Uterus (tissue), 2 donors: ENCODE results near the gene HDAC3.

Experiments
- CTCF ChIP-seq, 4 experiments: fragments of 200-600 bp in 2 of 4; fragments of 450-650 bp in 2 of 4; sonication (generic) in 2 of 4; IDR thresholded peaks; one replicate each; pipeline ENCODE4 v1.5.1; 2016 to 2019; ENCODE audit warnings: antibody characterized with exemption in 4 of 4, mild to moderate bottlenecking in 2 of 4, moderate library complexity in 1 of 4
- POLR2A ChIP-seq, 2 donors: fragments of 450-650 bp; IDR thresholded peaks; one replicate each; pipeline ENCODE4 v1.6.1; 2016; ENCODE audit warnings: antibody characterized with exemption in 2 of 2, mild to moderate bottlenecking in 1 of 2, moderate library complexity in 1 of 2

DNA sequence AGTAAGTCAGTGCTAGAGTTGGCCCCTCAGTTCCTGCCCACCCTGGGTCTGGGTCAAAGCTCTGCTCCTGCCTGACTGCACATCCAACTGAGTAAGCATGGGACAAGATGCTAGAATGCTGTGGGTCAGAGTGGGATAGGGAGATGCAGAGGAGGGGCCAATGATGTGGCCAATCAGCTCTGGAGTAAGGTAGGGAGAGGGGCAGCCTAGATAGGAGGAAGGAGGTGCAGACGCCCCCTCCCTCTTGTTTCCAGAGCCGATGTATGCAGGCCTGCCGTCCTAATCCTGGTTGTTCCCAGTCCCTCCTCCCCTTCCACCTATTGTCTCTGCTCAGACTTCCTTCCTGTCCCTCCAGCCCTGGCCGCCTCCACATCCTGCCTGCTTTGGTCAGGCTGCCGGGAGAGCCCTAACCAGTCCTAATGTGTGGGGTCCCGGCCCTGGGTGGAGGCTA, 44.1 kb upstream of the HDAC3 start:
- TF ChIP-seq CTCF (IDR thresholded peaks at IDR 0.05) (no peak), POLR2A (IDR thresholded peaks at IDR 0.05) (no peak)
